CD4-positive, alpha-beta T cell treated with Interleukin-6 for 4 hours (primary cell): ENCODE results near the gene KANK4.
"Not testable (repeated sequence)": the region's sequence is repeated elsewhere in the genome, so short reads cannot be mapped to it uniquely, and the experiment has no call there.

Source experiments
- DNase-seq: peaks from one replicate; pipeline ENCODE4 v3.0.0-alpha.2; 2020; ENCODE audit warnings: mixed read lengths

KANK4 gene

GRCh38 chr1:62271134-62271533, 48.1 kb downstream of the KANK4 start:
- no peak for DNase-seq

GRCh38 chr1:62269851-62270495, 49.3 kb downstream of the KANK4 start:
- no peak for DNase-seq

- no peak for DNase-seq
Measured at GRCh38 chr1:62269439-62269838, 49.8 kb downstream of the KANK4 start.

GRCh38 chr1:62268315-62268714, 50.9 kb downstream of the KANK4 start:
- no peak for DNase-seq

GRCh38 chr1:62265956-62266935, 53.0 kb downstream of the KANK4 start:
- no peak for DNase-seq

GRCh38 chr1:62263814-62264353, 55.4 kb downstream of the KANK4 start:
- no peak for DNase-seq

- no peak for DNase-seq
Measured at GRCh38 chr1:62263006-62263813, 56.0 kb downstream of the KANK4 start.

GRCh38 chr1:62260688-62261087, 58.5 kb downstream of the KANK4 start:
- no peak for DNase-seq

GRCh38 chr1:62259551-62259950, 59.7 kb downstream of the KANK4 start:
- no peak for DNase-seq

GRCh38 chr1:62250126-62250726, 69.0 kb downstream of the KANK4 start:
- no peak for DNase-seq

- DNase-seq, result no peak
Measured at GRCh38 chr1:62247391-62248168, 71.7 kb downstream of the KANK4 start.

GRCh38 chr1:62245201-62245600, 74.0 kb downstream of the KANK4 start:
- DNase-seq, result no peak

- DNase-seq, result not testable (repeated sequence)
Measured at GRCh38 chr1:62244380-62244779, 74.9 kb downstream of the KANK4 start.

- DNase-seq, result no peak
Measured at GRCh38 chr1:62241371-62242131, 77.7 kb downstream of the KANK4 start.

GRCh38 chr1:62240651-62241370, 78.4 kb downstream of the KANK4 start:
- no peak for DNase-seq

GRCh38 chr1:62239652-62240403, 79.4 kb downstream of the KANK4 start:
- DNase-seq, result not testable (repeated sequence)

- no peak for DNase-seq
Measured at GRCh38 chr1:62238507-62238906, 80.7 kb downstream of the KANK4 start.

GRCh38 chr1:62237950-62238374, 81.3 kb downstream of the KANK4 start:
- no peak for DNase-seq

- no peak for DNase-seq
Measured at GRCh38 chr1:62237361-62237760, 81.9 kb downstream of the KANK4 start.
